HG03108 (cell line): Measurements from ENCODE around the gene LYRM9.
"Not testable (repeated sequence)": the region's sequence is repeated elsewhere in the genome, so short reads cannot be mapped to it uniquely, and the experiment has no call there.

ENCODE experiments used
- ATAC-seq: cut with Tn5 transposase; IDR thresholded peaks from one replicate; pipeline ENCODE4 v1.9.1; 2021; ENCODE audit warnings: moderate library complexity; ENCODE audit not compliant: unreplicated experiment

Gene LYRM9

DNA sequence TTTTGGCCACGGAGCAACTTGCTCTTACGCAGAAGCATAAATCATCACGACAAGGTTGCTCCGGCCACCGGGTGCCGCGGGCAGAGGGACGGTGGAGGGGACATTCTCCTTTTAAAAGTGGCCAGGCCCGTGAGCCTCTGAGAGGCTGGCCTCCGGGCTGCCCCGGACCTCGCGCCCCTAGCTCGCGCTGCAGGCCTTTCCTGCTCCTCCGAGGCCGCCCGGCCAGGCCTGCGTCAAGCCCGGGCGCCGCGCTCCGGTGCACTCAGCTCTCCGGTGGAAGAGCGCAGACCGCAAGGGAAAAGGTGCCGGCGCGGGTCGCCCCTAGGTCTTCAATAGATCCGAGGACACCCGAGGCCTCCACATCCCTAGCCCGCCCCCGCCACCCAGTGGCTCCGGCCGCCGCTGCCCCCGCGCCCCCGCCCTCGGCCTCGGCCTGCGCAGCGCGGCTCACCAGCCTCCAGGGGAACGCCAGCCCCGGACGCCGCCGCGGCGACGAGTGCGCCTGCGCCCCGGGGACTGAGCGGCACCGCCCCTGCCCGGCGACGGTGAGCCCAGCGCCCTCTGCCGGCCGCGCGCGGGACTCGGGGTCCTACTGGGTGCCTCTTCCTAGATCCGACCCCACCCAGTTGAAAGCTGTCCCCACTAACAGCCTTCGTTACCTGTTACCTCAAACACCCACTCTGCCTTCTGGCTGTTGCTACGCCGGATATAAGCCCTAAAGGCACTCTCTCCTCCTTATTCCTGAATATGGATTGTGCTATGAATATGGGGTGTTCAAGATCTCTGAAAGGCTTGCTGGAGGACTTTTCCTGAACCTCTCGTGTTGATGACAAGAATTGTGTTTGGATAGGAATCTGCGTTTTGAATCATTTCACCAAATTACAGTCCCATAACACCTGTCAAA, at the start of gene LYRM9:
Gene LYRM9 (minus strand): TSS at position 500 of the 904 bp plus-strand sequence. CDS start 10,671 bp downstream, outside the sequence.
- ATAC-seq: peak; percentile 87

DNA sequence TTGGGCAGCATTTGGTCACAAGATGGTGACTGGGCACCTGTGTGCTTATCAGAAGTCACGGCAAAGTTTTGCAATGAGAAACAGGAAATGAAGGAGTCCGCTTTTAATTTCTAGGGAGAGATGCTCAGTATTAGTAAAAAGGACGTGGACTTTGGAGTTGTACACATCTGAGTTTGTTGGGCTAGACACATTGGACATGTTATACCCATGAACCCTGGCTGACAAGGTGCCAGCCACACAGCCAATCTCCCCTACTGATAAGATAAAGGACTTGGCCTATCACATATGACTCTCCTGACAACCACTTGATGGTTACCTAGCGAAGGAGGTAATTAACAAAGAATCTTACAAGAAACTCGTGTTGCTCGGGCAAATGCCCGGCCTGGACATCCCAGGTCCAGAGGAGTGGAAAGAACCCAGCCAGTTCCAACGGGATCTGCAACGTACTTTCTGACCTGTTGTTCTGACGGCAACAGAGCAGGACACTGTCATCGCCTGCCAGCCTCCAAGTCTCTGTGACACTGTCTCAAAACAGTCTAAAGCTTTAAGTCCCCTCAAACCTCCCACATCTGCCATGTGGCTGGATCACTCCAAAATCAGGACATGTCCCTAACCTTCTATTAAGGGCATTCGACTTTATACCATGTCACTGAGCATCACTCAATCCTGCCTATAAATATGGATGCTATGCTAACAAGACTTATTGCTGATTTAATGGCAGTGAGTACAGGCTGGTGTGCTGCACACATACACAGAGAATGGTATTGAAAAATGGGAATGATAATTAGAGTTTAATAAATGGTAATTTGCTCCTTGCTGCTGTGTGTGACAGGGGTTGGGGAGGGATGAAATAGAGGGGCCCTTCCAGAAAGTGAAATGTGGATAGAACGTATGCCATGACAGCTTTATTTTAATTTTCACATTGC, 47.6 kb upstream of the LYRM9 start:
- no peak for ATAC-seq

DNA sequence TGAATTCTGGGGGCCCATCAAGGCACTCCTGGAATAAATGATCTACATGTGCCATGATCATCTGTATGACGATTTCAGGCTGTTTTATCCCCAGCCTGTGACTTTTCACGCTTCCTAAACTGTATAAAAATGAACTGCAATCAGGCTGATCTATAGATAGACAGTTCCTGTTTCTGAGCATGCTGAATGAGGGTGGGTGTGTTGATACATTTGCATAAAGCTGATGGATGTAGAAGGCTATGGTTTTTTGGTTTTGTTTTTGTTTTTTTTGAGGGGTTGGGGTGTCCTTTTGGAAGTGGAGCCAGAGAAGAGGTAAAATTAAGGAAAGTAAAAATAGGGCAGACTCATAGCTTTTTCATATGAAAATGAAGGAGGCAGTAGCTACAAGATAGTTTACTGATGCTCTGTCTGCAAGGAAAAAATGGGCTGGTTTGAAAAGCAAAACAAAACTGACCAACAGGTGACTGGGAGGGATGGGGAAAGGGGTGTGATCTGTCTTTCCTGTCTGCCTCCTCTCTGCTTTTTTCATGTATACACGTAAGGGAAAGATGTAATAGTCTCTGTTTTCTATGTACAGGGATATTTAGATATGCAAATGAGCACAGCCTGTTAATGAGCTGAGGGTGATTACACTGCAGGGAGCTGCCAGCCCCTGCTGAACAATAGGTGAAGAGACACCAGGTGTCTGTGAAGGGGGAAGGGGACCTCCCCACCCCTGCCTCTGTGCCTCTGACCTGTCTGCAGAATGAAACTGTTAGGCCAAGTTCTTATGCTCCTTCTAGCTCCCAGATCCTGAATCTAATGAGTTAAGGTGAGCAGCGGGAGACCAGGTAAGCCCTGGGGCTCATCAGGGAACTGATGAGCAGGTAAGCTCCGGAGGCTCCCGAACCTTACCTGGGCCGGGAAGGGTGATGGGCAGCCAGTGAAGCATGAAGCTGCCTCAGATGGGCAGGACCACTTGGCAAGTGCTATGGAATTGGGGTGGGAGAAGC, 46.6 kb upstream of the LYRM9 start:
- ATAC-seq: no peak

DNA sequence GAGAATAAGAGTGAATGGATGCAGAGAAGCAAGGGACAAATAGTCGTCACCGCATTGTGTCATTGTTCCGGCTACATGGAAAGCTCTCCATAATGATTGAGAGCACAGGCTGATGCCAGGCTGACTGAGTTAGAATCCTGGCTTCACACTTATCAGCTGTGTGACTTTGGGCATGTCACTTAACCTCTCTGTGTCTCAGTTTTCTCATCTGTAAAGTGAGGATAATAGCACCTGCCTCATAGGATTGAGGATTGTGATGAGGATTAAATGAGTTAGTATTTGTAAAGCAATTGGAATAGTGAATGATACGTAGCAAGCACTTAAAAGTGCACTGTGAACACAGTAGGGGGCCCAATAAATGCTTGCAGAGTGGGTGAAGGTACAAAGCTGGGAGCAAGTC, 45.7 kb upstream of the LYRM9 start:
- ATAC-seq: no peak

DNA sequence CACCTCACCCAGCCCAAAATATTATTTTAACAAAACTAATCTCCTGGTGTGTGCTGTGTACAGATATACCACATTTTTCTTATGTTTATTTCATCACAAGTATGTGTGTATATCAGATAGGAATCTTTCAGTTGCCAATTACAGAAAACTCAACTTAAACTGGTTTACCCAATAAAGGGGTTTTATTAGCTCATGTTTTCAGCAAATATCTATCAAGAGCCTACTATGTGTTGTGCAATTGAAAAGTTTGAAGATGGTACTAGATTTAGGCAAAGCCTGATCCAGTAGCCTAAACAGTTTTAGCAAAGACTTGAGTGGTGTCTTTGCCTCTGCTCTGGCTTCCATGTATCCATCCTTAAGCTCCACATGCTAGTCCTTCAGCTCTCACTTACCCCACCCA, 45.1 kb upstream of the LYRM9 start:
- no peak for ATAC-seq

DNA sequence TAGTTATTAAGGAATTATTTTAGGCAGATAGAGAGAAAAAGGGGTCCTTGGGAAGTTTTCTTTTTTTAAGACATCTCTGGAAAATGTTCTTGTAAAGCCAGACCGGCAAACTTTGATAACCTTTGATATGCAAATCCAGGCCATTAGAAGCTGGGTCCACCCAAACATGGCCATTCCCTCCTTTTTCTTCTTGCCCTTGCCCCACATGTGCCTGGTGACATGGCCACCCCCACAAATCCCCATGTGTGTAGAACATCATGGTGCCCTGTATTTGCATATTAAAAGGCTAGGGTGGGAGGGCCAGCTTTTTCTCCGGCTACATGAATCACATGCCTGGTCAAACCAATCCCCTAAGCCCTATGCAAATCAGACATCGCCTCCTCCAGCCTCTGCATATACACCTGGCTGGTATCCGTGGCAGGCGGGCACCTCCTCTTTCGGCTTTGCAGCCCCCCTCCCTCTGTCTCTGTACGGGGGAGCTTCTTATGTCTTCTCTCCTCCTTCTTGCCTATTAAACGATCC, 43.9 kb upstream of the LYRM9 start:
- no peak for ATAC-seq

DNA sequence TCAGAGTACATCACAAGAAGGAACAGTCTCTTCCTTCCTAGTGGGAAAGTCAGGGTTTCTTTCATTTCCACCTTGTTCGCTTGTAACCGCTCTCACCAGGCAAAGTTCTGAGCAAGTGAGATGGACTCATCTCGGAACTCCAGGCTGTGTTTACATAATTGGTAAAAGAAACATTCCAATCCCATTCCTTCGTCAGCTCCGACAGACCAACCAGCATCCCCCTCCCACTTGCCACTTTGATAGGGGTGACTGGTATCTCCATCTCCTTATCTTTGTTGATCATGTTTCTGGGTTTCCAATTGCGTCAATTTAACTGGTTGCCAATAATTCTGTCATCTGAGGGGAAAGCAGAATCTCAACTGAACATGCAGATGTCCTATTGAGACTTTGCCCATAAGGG, 36.8 kb upstream of the LYRM9 start:
- ATAC-seq: no peak

DNA sequence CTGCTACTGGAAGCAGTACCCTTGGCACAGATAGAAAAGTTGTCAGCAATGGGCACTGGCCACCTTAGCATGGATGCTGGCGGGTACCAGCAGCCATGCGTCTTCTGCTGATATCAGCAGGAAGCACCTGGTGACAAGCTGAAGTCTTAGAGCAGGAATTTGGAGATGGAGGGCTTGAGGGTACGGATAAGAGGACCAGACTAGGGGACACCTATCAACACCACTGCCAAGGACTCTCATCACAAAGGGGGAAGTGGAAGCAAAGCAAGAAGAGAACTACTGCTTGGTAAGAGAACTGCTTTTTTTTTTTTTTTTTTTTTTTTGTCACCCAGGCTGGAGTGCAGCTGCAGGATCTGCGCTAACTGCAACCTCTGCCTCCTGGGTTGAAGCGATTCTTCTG, 35.4 kb upstream of the LYRM9 start:
- ATAC-seq: no peak

DNA sequence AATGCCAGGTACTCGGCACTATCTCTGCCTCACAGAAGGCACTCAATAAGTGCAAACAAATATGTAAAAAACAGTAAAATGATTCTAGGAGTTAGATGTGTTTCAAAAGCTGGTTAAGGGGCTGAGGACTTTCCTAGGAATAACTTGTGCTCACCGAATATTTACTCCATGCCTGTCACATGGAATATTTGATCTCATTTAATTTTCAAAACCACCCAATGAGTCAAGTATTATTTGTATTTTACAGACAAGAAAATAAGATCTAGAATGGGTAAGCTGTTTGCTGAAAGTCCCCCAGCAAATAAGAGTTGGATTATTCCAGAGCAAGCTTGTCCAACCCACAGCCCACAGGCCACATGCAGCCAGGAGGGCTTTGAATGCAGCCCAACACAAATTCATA, 34.6 kb upstream of the LYRM9 start:
- no peak for ATAC-seq

DNA sequence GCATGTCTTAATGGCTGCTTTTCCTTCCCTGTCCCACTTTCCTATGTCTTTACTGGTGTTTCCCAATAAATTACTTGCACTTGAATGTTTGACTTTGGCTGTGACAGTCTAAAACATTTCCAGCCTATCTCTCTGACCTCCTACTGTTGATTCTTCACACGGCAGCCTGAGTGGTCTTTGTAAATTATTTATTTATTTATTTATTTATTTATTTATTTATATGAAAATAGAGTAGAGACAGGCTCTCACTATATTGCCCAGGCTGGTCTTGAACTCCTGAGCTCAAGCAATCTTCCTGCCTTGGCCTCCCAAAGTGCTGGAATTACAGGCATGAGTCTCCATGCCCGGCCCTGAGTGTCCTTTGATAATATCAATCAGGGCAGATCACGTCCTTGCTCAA, 28.4 kb upstream of the LYRM9 start:
- no peak for ATAC-seq

DNA sequence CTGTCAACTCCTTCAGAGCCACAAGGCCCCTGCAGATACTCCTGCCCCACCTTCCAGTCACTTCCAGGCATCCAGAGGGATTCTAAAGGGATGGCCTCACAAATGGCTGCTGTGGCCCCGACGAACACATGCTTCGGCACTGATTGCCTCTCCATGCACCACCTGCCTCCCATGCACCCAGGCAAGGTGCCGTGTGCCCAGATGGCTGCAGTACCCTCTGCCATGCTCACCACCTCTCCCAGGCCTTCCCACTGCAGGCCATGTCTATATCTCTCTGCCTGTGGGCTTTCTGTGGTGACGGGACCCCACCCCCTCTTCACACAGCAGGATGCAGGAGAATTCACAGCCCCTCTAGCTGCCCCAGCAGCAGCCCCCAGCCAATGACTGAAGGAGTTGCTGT, 27.9 kb upstream of the LYRM9 start:
- no peak for ATAC-seq

DNA sequence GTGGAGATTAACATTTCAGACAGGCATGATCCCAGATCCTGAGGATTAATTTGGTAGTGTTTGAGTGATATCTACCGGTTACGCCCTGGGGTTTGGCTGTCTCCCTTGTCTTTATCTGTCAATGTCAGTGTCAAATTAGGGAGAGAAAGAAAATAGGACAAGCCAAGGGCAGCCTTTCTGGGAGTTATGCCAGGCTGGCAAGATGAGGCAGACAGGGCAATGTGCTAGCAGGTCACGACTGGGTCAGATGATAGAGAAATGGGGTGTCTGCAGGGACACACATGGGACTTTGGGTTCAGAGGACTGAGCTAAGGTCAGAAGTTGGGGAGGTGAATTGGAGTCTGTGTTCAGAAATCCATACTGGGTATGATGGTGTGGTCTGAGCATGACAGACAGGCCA, 27.4 kb upstream of the LYRM9 start:
- ATAC-seq: no peak

DNA sequence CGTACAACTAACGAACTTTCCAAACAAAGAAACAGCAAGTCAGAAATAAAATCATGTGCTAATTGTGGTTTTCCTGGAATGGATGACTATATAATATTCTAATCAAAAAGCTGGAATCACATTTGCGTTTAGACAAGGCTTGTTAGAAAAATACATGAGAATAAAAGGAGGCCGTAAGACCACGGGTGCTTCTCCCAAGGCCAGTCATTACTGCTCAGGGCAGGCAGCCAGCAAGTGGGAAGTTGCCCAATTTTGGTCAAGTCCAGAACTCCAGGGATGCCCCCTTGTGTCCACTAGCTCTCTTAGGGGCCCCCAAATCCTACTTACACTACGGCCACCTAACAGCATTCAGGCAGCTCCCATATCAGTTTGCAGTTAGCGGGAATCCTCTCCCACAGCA, 25.9 kb upstream of the LYRM9 start:
- no peak for ATAC-seq

DNA sequence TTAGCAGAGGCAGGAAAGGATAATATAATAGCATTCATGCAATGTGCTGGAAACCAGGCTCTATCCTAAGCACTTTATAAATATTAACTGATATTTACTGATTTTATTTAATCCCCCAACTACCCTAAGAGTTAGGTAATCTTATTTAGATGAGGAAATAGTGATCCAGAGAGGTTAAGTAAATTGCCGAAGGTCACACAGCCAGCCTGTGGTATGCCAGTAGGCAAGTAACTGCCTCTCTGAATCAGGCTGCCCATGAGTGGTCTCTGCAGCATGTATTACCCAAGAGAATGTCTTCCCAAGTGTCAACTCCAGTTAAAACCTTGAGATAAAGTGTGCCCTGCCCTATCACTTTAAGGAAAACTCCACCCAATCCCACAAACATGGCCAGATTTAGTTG, 25.3 kb upstream of the LYRM9 start:
- ATAC-seq: no peak

DNA sequence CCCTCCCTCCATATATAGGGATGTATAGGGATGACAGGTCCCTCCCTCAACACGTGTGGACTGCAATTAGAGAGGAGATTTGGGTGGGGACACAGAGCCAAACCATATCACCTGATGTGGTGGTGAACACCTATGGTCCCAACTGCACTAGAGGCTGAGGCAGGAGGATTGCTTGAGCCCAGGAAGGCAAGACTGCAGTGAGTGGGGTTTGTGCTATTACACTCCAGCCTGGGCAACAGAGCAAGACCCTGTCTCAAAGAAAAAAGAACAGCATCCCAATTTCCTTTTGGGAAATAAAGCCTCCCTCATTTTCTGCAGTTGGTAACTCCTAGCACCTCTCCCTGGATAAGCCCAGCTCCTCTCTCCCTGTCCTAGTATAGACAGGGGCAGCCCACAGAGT, 23.8 kb upstream of the LYRM9 start:
- ATAC-seq: no peak

DNA sequence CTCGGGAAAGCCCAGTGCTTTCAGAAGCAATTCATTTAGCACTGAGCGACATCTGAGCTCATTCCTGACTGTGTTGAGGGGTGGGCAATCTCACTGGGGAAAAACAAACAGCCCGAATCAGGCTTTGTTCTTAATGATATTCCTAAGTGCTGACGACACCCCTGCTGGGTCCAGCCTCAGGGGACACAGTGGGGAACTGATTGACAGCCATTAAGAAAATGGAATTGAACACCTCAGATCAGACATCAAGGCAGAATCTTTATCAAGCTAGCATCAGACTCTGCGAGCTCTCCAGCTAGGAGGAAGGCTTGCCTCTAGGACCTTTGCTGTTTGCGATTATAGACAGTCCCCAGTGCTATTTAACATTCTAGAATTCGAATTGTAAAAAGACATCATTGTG, 22.5 kb upstream of the LYRM9 start:
- ATAC-seq: no peak

DNA sequence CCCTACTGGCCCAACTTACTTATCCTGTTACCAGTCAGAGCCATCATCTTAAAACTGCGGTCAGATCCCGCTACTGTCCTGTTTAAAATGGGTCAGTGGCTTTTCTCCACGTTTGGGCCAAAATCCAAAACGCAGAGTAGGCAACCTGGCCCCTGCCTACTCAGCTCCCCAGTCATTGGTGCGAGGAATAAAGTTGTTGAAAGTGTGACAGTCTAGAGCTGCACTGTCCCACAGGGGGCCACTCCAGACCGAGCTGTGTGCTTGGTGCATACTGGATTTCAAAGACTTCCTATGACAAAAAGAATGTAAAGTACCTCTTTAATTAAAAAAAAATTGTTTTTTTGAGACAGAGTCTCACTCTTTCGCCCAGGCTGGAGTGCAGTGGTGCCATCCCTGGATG, 21.2 kb upstream of the LYRM9 start:
- ATAC-seq: no peak

DNA sequence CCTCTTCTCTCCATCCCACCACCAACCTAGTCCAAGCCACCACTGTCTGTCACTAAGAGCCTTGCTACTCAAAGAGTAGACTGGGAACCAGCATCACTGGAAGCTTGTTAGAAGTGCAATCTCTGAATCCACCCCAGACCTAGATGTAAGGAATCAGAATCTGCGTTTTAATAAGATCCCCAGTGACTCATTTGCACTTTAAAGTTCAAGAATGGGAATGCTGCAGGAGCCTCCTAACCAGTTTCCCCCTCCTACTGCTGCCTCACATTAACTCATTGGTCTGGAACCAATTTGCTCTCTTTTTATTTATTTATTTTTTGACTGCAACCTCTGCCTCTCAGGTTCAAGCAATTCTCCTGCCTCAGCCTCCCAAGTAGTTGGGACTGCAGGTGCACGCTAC, 19.8 kb upstream of the LYRM9 start:
- no peak for ATAC-seq

DNA sequence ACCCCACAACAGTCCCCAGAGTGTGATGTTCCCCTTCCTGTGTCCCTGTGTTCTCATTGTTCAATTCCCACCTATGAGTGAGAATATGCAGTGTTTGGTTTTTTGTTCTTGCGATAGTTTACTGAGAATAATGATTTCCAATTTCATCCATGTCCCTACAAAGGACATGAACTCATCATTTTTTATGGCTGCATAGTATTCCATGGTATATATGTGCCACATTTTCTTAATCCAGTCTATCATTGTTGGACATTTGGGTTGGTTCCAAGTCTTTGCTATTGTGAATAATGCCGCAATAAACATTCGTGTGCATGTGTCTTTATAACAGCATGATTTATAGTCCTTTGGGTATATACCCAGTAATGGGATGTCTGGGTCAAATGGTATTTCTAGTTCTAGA, 19.1 kb upstream of the LYRM9 start:
- not testable (repeated sequence) for ATAC-seq

DNA sequence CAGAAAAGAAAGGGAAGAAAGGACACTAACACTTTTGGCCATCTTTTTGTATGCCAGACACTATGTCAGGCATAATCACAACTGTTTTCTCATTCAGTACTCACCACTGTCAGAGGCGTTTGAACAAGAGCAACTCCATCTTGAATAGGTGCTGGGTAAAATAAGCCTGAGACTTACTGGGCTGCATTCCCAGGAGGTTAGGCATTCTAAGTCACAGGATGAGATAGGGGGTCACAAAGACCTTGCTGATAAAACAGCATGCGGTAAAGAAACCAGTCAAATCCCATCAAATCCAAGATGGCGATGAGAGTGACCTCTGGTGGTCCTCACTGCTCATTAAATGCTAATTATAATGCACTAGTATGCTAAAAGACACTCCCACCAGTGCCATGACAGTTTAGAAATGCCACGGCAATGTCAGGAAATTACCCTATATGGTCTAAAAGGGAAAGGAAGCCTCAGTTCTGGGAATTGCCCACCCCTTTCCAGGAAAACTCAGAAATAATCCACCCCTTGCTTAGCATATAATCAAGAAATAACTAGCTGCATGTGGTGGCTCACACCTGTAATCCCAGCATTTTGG, 14.9 kb upstream of the LYRM9 start:
- no peak for ATAC-seq
